Caco-2 (cell line): ENCODE results near the gene CDH2. TPM values are rescaled to one million over a fixed set of nuclear protein-coding genes. Genes with fewer than 3 reads are reported as not detected.

Source experiments
- Bru-seq: library from RNA; stranded (reverse); fragments of 400-500 nt; gene quantifications from one replicate; lab custom pipeline; 2021; lab: Mats Ljungman, UMichigan
- BruChase-seq, 2 experiments: library from RNA; stranded (reverse); fragments of 400-500 nt; gene quantifications; one replicate each; lab custom pipeline; 2021; lab: Mats Ljungman, UMichigan
- BruUV-seq: library from RNA; stranded (reverse); fragments of 400-500 nt; replicated peaks from 2 replicates; lab custom pipeline; 2021; lab: Mats Ljungman, UMichigan
- CTCF ChIA-PET: fragments of 300-600 bp; sonication (Branson Sonifier 250); formaldehyde crosslinking; loops from one replicate; lab custom pipeline; 2022; ENCODE audit warnings: antibody characterized with exemption; lab: Charles Lee
- POLR2A ChIA-PET: fragments of 300-600 bp; sonication (Branson Sonifier 250); formaldehyde crosslinking; loops from one replicate; lab custom pipeline; 2022; ENCODE audit warnings: antibody characterized with exemption; lab: Charles Lee
- DNase-seq, 2 experiments: peaks; one replicate each; pipeline versions ENCODE4 v3.0.0 to v3.0.0-alpha.2; 2020 to 2022
- H3K27me3 ChIP-seq: replicated peaks from 2 replicates; pipeline ENCODE4 v1.6.0; 2011; ENCODE audit warnings: low read length; ENCODE audit not compliant: control insufficient read depth, insufficient read depth
- H3K36me3 ChIP-seq: 2 replicates; pipeline ENCODE4 v1.5.1; 2011; ENCODE audit warnings: low read length; ENCODE audit not compliant: control insufficient read depth, insufficient read depth
- H3K4me1 ChIP-seq: fragments of 250-450 bp; sonication (Bioruptor Pico); 2 replicates; pipeline ENCODE4 v1.5.1; 2020; ENCODE audit warnings: mild to moderate bottlenecking
- H3K4me3 ChIP-seq: 2 replicates; pipeline ENCODE4 v1.5.1; 2011; ENCODE audit warnings: low read depth, mild to moderate bottlenecking, control low read depth, low read length
- H3K9me3 ChIP-seq: fragments of 250-450 bp; sonication (Bioruptor Pico); 2 replicates; pipeline ENCODE4 v1.5.1; 2020; ENCODE audit warnings: mild to moderate bottlenecking, moderate library complexity
- H3K27ac Mint-ChIP-seq: one replicate; pipeline ENCODE4 v1.8.0; 2022; ENCODE audit warnings: mixed read lengths; ENCODE audit not compliant: unreplicated experiment
- H3K27me3 Mint-ChIP-seq: one replicate; pipeline ENCODE4 v1.8.0; 2022; ENCODE audit warnings: mixed read lengths; ENCODE audit not compliant: insufficient read depth, unreplicated experiment
- H3K36me3 Mint-ChIP-seq: one replicate; pipeline ENCODE4 v1.8.0; 2022; ENCODE audit warnings: mild to moderate bottlenecking, mixed read lengths; ENCODE audit not compliant: insufficient read depth, unreplicated experiment
- H3K4me1 Mint-ChIP-seq: one replicate; pipeline ENCODE4 v1.8.0; 2022; ENCODE audit warnings: low read depth, mixed read lengths; ENCODE audit not compliant: unreplicated experiment
- H3K4me3 Mint-ChIP-seq: one replicate; pipeline ENCODE4 v1.8.0; 2022; ENCODE audit warnings: mild to moderate bottlenecking, moderate library complexity, mixed read lengths; ENCODE audit not compliant: unreplicated experiment
- H3K9me3 Mint-ChIP-seq: one replicate; pipeline ENCODE4 v1.8.0; 2022; ENCODE audit warnings: mixed read lengths; ENCODE audit not compliant: unreplicated experiment
- CTCF ChIP-seq, 2 experiments: fragments of 200-600 bp in 1 of 2; IDR thresholded peaks; 1 replicate in 1 of 2; 2 replicates in 1 of 2; pipeline versions ENCODE4 v1.5.1 to v1.8.0; 2011 to 2022; ENCODE audit warnings: antibody characterized with exemption in 1 of 2, control low read depth in 1 of 2, inconsistent platforms in 1 of 2, low read depth in 1 of 2, low read length in 1 of 2, mild to moderate bottlenecking in 1 of 2, moderate library complexity in 1 of 2; ENCODE audit not compliant: insufficient read depth in 1 of 2, severe bottlenecking in 1 of 2, unreplicated experiment in 1 of 2
- intact Hi-C: fragments of 100-400 bp; cut with micrococcal nuclease; formaldehyde crosslinking; loops from one replicate; pipeline ENCODE4 v1.10.0; 2022; ENCODE audit not compliant: unreplicated experiment
- long read RNA-seq: library from polyadenylated mRNA; stranded (forward); transcript quantifications from one replicate; pipeline ENCODE4 v2.0.0, GENCODE V29; 2022
- total RNA-seq: library from RNA; stranded (reverse); gene quantifications from 2 replicates; pipeline ENCODE4 v1.2.3, GENCODE V29; 2022

Gene CDH2
- total RNA-seq: 0.81 and 1.4 TPM in 2 replicates
- percentile 21 among the genes with signal in this experiment for Bru-seq, nascent RNA
- percentile 17 among the genes with signal in this experiment for BruChase-seq, experiment 1, labeled RNA remaining after a 2-hour chase
- BruChase-seq, experiment 2, labeled RNA remaining after a 6-hour chase: percentile 20 among the genes with signal in this experiment
- long read RNA-seq, partial matches to known transcripts: 0 of 5 reads
- long read RNA-seq, other reads (novel, unspliced or antisense): 5 of 5 reads

- Histone ChIP-seq H3K36me3 (no peaks in the 10 kb centered on the region), H3K27me3 (no peaks in the 10 kb centered on the region), H3K4me3 (no peak within 1 kb of the TSS), H3K9me3 (no peaks in the 10 kb centered on the region), H3K4me1 (no peaks in the 10 kb centered on the region)
- H3K4me3 Mint-ChIP-seq: no peak within 1 kb of the TSS
- CTCF ChIA-PET: no interaction called here
- intact Hi-C loops: no loop called here
- H3K9me3 Mint-ChIP-seq: peaks cover 9% of the 10 kb centered on the region
- no peaks in the 10 kb centered on the region for H3K27me3 Mint-ChIP-seq
- BruUV-seq: no TSS peak
- H3K4me1 Mint-ChIP-seq: no peaks in the 10 kb centered on the region
- POLR2A ChIA-PET: no interaction called here
- no peak for DNase-seq
- no peak within 1 kb of the TSS for H3K27ac Mint-ChIP-seq
- TF ChIP-seq CTCF (IDR thresholded peaks at IDR 0.05; ENCODE audit: insufficient read depth in 1 of 2, low read depth in 1 of 2, low read length in 1 of 2, severe bottlenecking in 1 of 2, unreplicated experiment in 1 of 2): no peak
- H3K36me3 Mint-ChIP-seq: peaks cover 6% of the 10 kb centered on the region
Measured at GRCh38 chr18:28176948-28177827, at the start of gene CDH2. CDH2 (minus strand) TSS chr18:28177130; CDS start chr18:28177022, 108 bp downstream.

DNA sequence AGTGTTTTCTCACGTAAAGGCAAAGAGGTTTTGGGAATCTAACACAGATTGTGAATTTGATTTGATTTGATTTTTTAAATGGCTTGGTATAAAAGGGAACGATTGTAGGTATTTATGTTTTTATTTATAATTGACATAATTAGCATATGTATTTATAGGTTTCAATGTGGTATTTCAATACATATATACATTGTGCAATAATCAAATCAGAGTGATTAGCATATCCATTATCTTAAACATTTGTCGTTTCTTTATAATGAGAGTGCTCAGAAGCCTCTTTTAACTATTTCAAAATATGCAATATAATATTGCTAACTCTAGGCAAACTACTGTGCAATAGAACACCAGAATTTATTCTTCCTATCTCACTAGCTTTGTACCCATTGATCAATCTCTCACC is 35.1 kb upstream of the CDH2 start:
- Mint-ChIP-seq H3K9me3 (no peaks in the 10 kb centered on the region), H3K36me3 (no peaks in the 10 kb centered on the region), H3K27me3 (no peaks in the 10 kb centered on the region), H3K4me1 (no peaks in the 10 kb centered on the region), H3K27ac (no peak overlapping the region), H3K4me3 (no peak overlapping the region)
- Histone ChIP-seq H3K27me3 (no peaks in the 10 kb centered on the region), H3K36me3 (no peaks in the 10 kb centered on the region), H3K9me3 (no peaks in the 10 kb centered on the region), H3K4me1 (no peaks in the 10 kb centered on the region), H3K4me3 (no peak overlapping the region)
- no TSS peak for BruUV-seq
- DNase-seq: no peak
- intact Hi-C loops: no loop called here
- no peak for TF ChIP-seq CTCF (IDR thresholded peaks at IDR 0.05; ENCODE audit: insufficient read depth in 1 of 2, low read depth in 1 of 2, low read length in 1 of 2, severe bottlenecking in 1 of 2, unreplicated experiment in 1 of 2)
- ChIA-PET POLR2A (interaction anchor here (0.7 kb wide), 1 partner anchor 216 kb away, joined by 3 read pairs; no protein-coding TSS in a partner anchor), CTCF (no interaction called here)

DNA sequence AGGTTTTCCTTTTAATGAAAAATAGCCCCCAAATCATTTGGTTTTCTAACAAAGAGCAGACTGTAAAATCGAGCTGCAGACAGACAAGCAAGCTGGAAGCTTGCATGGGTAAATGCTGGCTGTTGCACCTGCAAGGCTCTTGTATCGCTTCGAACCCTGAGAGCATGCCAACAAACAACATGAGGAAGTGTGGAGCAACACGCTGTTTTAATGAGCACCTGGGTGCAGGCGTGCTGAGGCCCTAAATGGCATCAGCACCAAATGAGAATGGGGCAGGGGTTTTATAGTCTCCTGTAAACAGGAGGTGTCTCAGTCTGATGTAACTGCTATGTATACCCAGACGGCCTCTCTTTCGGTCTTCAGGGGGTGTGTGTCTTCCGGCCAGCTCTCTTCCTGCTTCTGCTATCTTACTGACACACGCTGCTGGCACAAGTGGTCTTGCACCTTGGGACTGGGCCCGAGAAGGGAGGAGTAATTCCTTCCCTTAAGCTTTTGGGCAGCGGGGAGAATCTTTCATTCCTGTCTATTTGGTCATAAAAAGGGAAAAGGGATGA is 31.9 kb upstream of the CDH2 start:
- Histone ChIP-seq H3K36me3 (no peaks in the 10 kb centered on the region), H3K4me1 (no peaks in the 10 kb centered on the region), H3K9me3 (no peaks in the 10 kb centered on the region), H3K27me3 (no peaks in the 10 kb centered on the region), H3K4me3 (no peak overlapping the region)
- DNase-seq: no peak
- Mint-ChIP-seq H3K4me3 (no peak overlapping the region), H3K27ac (no peak overlapping the region), H3K9me3 (no peaks in the 10 kb centered on the region), H3K36me3 (no peaks in the 10 kb centered on the region), H3K4me1 (no peaks in the 10 kb centered on the region), H3K27me3 (no peaks in the 10 kb centered on the region)
- CTCF ChIA-PET: no interaction called here
- no peak for TF ChIP-seq CTCF (IDR thresholded peaks at IDR 0.05; ENCODE audit: insufficient read depth in 1 of 2, low read depth in 1 of 2, low read length in 1 of 2, severe bottlenecking in 1 of 2, unreplicated experiment in 1 of 2)
- intact Hi-C loops: no loop called here
- no TSS peak for BruUV-seq
- POLR2A ChIA-PET: no interaction called here
